Measurements from ENCODE around the gene FRMD6. TPM values are rescaled to one million over a fixed set of nuclear protein-coding genes. Genes with fewer than 3 reads are reported as not detected.
A peak's percentile ranks its signal among the peaks of the same experiment; 100 is the strongest.

Gene FRMD6
- total RNA-seq, 1 experiment from 2014 or later, result 1.2 TPM

- no peak for DNase-seq (ENCODE audit: low spot score)
These were observed 122.5 kb downstream of the FRMD6 start for GRCh38 chr14:51774209-51774608.

- DNase-seq (ENCODE audit: low spot score), result peak; percentile 39
These were observed 124.6 kb downstream of the FRMD6 start for GRCh38 chr14:51776102-51776894.

- peak; percentile 60 for DNase-seq (ENCODE audit: low spot score)
These were observed 128.4 kb downstream of the FRMD6 start for GRCh38 chr14:51780006-51780692.

Small RNAs within 50 kb of the gene (small RNA-seq; reads per million reads assigned to genes)
- gene OR7E159P (not detected), gene RNA5SP385 (not detected), gene RNU6-301P (not detected)

Other genes starting within 250 kb of the FRMD6 start
- gene GNG2, start 208.7 kb downstream of the FRMD6 start, total RNA-seq (2014; rRNA removed; shearing (Covaris generic)), result not detected in 2 replicates